Stimulated activated naive CD8-positive, alpha-beta T cell treated with anti-CD3 and anti-CD28 coated beads, Interleukin-15, Interleukin-2, amounts not matched to agents 100 ng/mL and 50 ng/mL, for 24 hours (primary cell): ENCODE results near the gene STAC2.

Source experiments
- H3K27ac Mint-ChIP-seq: one replicate; pipeline ENCODE4 v1.8.0; 2021; ENCODE audit warnings: mild to moderate bottlenecking, mixed read lengths
- H3K27me3 Mint-ChIP-seq: one replicate; pipeline ENCODE4 v1.8.0; 2021; ENCODE audit warnings: mixed read lengths
- H3K36me3 Mint-ChIP-seq: one replicate; pipeline ENCODE4 v1.8.0; 2021; ENCODE audit warnings: low read depth, mixed read lengths
- H3K4me1 Mint-ChIP-seq: one replicate; pipeline ENCODE4 v1.8.0; 2021; ENCODE audit warnings: low read depth, mixed read lengths
- H3K4me3 Mint-ChIP-seq: one replicate; pipeline ENCODE4 v1.8.0; 2021; ENCODE audit warnings: mild to moderate bottlenecking, mixed read lengths
- H3K9me3 Mint-ChIP-seq: one replicate; pipeline ENCODE4 v1.8.0; 2021; ENCODE audit warnings: mixed read lengths

STAC2 gene

DNA sequence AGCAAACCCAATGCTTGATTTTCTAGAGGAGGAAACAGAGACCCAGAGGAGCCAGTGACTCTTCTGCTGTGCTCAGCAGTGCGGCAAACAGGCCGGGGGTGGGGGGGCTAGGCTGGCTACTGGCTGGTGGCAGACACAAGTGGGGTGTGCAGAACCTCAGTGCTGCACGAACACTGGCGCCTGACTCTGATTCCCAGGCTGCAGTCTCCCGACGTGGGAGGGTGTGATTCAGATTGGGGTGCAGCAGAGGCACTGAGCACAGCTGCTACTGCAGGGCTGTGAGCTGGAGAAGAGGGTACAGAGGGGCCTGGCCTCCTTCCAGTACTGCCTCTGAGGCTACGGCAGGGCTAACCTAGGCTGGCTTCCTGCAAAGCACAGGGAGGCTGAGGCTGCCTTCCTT is 17.6 kb downstream of the STAC2 start:
- no peak overlapping the region for H3K4me3 Mint-ChIP-seq
- no peaks in the 10 kb centered on the region for H3K27me3 Mint-ChIP-seq
- peaks cover 52% of the 10 kb centered on the region for H3K4me1 Mint-ChIP-seq
- no peak overlapping the region for H3K27ac Mint-ChIP-seq
- no peaks in the 10 kb centered on the region for H3K9me3 Mint-ChIP-seq
- H3K36me3 Mint-ChIP-seq = peaks cover 20% of the 10 kb centered on the region

DNA sequence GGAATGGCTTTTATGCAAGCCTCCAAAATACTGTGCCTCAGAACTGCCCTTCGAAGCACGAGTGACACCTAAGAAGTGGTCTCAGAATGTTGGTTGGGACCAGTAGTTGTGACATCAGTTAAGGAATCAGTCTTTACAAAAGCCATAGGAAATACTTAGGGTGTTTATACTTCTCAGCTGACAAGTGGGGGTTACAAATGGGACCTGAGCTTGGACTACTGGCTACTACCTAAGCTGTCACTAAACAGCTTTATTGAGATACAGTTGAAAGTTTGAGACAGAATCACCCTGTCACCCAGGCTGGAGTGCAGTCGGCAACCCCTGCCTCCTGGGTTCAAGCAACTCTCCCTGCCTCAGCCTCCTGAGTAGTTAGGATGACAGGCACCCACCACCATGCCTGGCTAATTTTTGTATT is 20.6 kb downstream of the STAC2 start:
- no peaks in the 10 kb centered on the region for H3K9me3 Mint-ChIP-seq
- no peaks in the 10 kb centered on the region for H3K27me3 Mint-ChIP-seq
- H3K4me1 Mint-ChIP-seq = peaks cover 68% of the 10 kb centered on the region
- H3K4me3 Mint-ChIP-seq = peak overlapping the region; percentile 22
- H3K36me3 Mint-ChIP-seq = peaks cover 50% of the 10 kb centered on the region
- H3K27ac Mint-ChIP-seq = peak overlapping the region; percentile 71

DNA sequence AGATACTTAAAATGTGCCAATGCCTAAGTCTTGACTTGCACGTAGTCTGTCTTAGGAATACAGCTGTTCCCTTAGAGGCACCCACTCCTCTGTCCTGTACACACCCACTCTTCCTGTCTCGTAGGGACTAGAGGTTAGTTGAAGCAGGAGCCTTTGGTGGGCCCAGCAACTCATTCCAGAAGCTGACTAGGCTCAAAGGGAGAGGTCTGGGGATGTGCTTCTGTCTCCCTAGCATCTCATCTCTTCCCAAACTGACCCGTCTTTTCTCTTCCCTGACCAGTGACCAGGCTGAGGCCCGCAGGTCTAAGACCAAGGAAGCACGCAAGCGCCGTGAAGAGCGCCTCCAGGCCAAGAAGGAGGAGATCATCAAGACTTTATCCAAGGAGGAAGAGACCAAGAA is 21.5 kb downstream of the STAC2 start:
- Mint-ChIP-seq H3K4me3 (peak overlapping the region; percentile 49), H3K4me1 (peaks cover 69% of the 10 kb centered on the region), H3K9me3 (no peaks in the 10 kb centered on the region), H3K27me3 (no peaks in the 10 kb centered on the region), H3K36me3 (peaks cover 53% of the 10 kb centered on the region), H3K27ac (peak overlapping the region; percentile 71)

DNA sequence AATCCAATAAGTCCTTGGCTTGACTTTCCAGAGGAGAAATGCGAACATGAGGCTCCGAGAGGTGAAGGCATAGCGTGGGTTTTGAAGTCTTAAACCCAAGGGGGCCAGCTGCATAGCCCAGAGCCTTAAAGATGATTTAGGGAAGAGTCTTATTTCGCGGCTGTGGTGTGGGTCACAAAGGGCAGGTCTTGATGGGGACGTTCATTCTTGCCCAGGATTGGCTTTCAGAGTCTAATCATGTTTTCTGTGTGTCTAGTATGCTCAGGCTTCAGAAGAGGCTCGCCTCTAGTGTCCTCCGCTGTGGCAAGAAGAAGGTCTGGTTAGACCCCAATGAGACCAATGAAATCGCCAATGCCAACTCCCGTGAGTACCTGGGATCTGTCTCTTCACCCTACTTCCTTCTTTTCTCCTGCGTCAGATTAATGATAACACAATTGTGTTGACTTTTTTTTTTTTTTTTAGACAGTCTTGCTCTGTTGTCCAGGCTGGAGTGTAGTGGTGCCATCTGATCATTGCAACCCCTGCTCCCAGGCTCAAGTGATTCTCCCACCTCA is 24.7 kb downstream of the STAC2 start:
- H3K9me3 Mint-ChIP-seq = no peaks in the 10 kb centered on the region
- H3K27ac Mint-ChIP-seq = peak overlapping the region; percentile 97
- H3K4me1 Mint-ChIP-seq = peaks cover 63% of the 10 kb centered on the region
- peaks cover 53% of the 10 kb centered on the region for H3K36me3 Mint-ChIP-seq
- H3K27me3 Mint-ChIP-seq = no peaks in the 10 kb centered on the region
- peak overlapping the region; percentile 85 for H3K4me3 Mint-ChIP-seq

DNA sequence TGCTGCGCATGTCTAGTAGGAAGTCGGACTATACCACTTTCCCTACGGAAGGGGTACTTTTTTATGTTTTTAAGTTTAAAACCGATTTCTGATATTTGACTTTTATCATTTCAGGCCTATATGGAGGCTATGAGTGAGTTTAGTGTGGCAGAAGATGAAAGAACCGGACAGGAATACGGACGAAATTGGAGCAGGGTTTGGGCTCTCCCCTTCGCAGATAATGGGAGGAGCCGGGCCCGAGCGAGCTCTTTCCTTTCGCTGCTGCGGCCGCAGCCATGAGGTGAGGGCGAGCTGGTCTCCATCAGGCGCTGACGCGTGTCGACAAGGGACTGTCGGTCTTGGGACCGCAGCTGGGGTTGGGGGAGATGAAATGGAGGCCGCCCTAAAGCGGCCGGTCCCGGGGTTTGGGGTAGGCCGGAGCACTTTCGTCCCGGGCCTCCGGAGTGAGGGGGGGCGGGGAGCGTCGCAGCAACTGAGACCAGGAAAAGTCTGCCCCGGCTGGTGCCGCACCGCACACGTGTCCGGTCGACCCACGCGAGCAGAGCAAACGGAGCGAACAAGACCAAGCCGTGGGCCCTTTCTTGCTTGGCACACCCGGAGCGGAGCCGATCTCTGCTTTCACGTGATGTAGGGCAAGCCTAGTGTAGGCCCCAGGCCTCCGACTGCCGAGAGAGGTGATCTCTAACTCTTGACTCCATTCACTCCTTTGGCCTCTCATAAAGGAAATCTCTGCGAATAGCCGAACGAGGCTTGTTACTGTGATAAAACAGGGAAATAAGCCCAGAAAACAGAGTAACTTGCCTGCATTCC is 25.5 kb downstream of the STAC2 start, which contains the start of gene RPL19:
Gene RPL19, plus strand, starts transcription at position 214 of the 810 bp plus-strand sequence. Its CDS starts 62 bp downstream, at position 276.
- peaks cover 69% of the 10 kb centered on the region for H3K4me1 Mint-ChIP-seq
- H3K4me3 Mint-ChIP-seq = peak within 1 kb of the TSS; percentile 85
- no peaks in the 10 kb centered on the region for H3K9me3 Mint-ChIP-seq
- H3K27ac Mint-ChIP-seq = peak within 1 kb of the TSS; percentile 97
- H3K27me3 Mint-ChIP-seq = no peaks in the 10 kb centered on the region
- H3K36me3 Mint-ChIP-seq = peaks cover 53% of the 10 kb centered on the region

DNA sequence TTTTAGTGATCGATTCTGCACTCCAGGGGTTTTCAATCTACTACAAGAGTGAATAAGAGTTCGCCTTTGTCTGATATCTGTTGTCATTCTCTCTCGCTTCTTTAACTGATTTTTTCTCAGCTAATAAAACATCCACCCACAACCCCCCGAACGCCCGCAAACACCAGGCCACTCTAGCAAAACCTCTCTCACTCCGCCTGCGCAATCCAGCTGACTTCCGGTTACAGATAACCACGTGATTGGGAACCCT is 26.0 kb downstream of the STAC2 start:
- peaks cover 66% of the 10 kb centered on the region for H3K4me1 Mint-ChIP-seq
- H3K36me3 Mint-ChIP-seq = peaks cover 49% of the 10 kb centered on the region

DNA sequence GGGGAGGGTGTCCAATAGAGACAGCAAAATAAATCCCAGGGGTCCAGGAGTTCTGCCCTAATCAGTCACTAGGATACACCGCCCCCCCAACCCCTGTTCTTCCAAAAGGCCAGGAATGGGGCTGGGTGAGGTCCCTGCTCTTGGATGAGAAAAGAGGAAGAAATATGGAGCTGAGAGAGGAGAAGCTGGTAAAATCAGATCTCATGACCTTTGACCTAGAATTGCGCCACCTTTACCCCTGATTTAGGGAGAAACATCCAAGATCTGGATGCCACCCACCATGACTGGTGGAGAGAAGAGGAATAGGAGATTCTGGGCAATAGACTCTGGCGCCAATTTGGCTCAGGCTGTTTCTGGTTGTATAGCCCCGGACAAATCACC is 27.6 kb downstream of the STAC2 start:
- H3K27me3 Mint-ChIP-seq = no peaks in the 10 kb centered on the region
- peaks cover 40% of the 10 kb centered on the region for H3K36me3 Mint-ChIP-seq
- peaks cover 56% of the 10 kb centered on the region for H3K4me1 Mint-ChIP-seq
- H3K27ac Mint-ChIP-seq = peak overlapping the region; percentile 78
- peak overlapping the region; percentile 85 for H3K4me3 Mint-ChIP-seq
- no peaks in the 10 kb centered on the region for H3K9me3 Mint-ChIP-seq

More for the DNA sequence above, 26.0 kb downstream of the STAC2 start:
- Mint-ChIP-seq H3K4me3 (peak overlapping the region; percentile 85), H3K27me3 (no peaks in the 10 kb centered on the region), H3K27ac (peak overlapping the region; percentile 97), H3K9me3 (no peaks in the 10 kb centered on the region)

DNA sequence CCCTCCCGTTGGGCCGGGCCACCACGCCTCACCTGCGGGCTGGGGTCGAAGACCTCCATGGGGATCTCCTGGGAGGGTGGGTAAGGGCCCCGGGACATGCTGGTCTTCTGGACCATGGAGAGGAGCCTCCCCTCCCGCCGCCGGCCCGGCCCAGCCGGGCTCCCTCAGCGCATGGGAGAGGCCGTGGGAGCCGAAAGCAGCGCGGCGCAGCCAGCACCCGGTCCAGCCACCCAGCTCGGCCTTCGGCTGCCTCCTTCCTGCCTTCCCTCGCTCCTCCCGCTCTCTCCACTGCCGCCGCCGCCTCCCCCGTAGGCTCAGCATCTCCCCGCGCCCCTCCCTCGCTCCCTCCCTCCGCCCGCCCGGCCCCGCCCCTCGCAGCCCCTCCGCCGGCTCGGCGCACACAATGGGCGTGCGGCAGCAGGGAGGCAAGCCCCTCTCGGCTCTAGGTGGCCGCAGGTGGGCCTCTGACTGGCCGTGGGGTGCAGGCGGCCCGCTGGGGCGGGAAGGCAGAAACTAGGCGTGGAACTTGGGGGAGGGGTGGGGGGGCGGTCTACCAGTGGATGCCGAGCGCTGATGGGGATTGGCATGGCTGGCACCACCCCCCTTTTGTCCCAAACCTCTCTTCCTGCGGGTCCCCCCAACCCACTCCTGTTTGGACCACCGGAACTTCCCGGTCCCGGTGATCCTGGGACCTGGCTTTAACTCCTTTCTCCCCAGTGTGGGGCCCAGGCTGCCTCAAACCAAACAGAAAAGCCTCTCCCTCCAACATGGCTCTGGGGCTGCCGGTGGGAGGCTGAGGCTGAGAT is 28.2 kb downstream of the STAC2 start, which contains the start of gene CACNB1:
Gene CACNB1, minus strand, starts transcription at position 290 of the 806 bp plus-strand sequence. Its CDS starts 174 bp downstream, at position 116.
- H3K4me3 Mint-ChIP-seq = peak within 1 kb of the TSS; percentile 85
- H3K27me3 Mint-ChIP-seq = no peaks in the 10 kb centered on the region
- H3K9me3 Mint-ChIP-seq = no peaks in the 10 kb centered on the region
- H3K36me3 Mint-ChIP-seq = peaks cover 38% of the 10 kb centered on the region
- H3K4me1 Mint-ChIP-seq = peaks cover 51% of the 10 kb centered on the region
- H3K27ac Mint-ChIP-seq = peak within 1 kb of the TSS; percentile 78

DNA sequence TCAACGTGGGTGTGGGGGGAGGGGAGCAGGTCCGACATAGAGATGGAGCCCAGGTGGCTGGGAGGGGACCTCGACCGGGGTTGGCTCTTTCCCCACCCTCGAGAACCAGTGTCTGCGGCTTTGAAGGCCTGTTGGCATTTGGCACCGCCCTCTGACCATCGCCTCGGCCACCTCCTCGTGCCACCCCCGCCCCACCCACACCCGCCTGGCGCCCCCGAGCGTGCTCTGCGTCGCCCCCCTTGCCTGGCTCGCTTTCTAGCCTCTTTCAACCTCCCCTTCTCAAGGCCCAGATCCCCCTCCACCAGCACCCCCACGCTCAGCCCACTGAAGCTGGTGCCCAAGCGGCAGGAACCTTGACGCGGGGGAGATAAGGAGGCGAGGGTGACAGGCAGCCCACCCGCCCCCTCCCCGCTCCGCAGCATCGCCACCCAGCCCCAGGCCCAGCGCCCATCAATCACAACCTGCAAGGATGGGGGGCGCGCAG is 28.9 kb downstream of the STAC2 start:
- Mint-ChIP-seq H3K27ac (no peak overlapping the region), H3K4me3 (peak overlapping the region; percentile 85), H3K4me1 (peaks cover 44% of the 10 kb centered on the region), H3K27me3 (no peaks in the 10 kb centered on the region), H3K9me3 (no peaks in the 10 kb centered on the region), H3K36me3 (peaks cover 34% of the 10 kb centered on the region)

DNA sequence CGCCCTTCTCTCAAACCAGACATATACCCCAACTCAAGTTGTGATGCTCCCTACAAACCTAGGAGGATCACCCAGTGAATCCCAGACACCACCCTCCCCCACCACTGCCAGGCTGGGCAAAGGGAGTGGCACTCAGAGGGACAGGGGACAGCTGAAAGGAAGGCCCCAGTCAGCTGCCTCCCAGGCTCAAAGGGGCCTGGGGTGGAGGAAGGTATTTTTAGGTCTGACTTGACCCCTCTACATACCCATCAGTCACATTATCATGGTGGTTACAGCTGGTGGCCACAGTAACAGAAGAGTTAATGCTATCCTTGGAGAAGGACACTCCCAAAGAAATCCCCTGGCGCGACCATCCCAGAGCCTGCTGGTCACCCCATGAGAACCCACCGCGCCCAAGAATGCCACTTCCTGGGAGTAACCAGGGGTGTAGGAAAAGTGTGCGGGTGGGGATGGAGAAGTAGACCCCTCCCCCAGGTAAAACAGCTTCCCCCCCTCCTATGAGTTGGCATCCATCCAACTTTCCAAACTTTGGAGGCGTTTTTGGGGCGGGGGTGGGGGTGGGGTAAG is 29.4 kb downstream of the STAC2 start:
- H3K36me3 Mint-ChIP-seq = peaks cover 29% of the 10 kb centered on the region
- H3K4me1 Mint-ChIP-seq = peaks cover 40% of the 10 kb centered on the region
- H3K4me3 Mint-ChIP-seq = peak overlapping the region; percentile 85
- H3K27ac Mint-ChIP-seq = peak overlapping the region; percentile 40
- H3K27me3 Mint-ChIP-seq = no peaks in the 10 kb centered on the region
- H3K9me3 Mint-ChIP-seq = no peaks in the 10 kb centered on the region

DNA sequence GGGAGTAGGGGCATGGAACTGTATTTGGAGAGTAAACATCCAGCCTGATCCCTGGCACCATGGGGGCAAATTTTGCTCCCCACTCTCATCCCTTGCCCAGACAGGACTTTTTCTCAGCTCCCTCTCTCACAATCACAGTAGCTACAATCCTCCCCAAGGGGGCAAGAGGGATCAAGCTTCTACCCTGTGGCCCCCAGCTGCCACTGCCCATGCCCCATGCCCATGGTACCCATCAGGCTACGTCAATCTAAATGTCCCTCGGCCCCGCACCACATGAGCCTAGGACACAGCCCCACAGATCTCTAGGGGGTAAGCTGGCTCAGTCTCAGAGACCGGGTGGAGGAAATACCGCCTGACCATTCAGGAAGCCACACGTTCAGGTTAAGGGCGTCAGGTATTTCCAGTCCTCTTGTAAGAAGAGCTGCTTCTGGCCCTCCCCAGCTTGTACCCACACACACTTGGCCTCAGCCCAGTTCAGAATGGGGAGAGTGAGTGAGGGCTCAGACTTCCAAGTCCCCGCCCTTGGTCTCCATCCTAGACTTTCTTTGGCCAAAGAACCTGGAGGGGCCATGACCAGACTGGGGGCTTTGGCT is 30.1 kb downstream of the STAC2 start:
- Mint-ChIP-seq H3K4me3 (peak overlapping the region; percentile 20), H3K9me3 (no peaks in the 10 kb centered on the region), H3K4me1 (peaks cover 37% of the 10 kb centered on the region), H3K27me3 (no peaks in the 10 kb centered on the region), H3K36me3 (peaks cover 22% of the 10 kb centered on the region), H3K27ac (peak overlapping the region; percentile 52)

DNA sequence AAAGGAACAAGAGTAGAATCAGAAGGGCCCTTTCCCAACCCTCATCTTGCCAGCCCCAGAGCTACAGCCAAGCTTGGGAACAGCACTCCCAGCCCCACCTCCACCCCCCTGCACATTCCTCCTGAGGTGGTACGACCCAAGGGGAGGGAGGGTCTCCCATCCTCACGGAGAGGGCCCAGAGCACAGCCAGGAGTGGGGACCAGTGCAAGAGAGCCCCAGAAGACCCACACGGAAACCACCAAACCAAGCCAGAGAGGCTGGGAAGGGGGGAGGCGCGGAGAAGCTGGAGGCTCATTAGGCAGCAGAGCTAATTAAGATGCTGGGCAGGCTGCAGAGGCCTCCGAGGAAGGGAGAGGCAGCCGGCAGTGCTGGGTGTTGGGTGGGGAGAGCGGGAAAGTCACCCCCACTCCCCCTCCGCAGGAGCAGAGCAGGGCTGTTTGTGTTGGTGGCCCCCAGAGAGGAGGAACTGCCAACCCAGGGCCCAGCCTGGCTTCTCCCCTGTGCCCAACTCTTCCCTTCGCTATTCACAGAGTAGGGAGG is 30.7 kb downstream of the STAC2 start:
- Mint-ChIP-seq H3K27ac (no peak overlapping the region), H3K4me1 (peaks cover 36% of the 10 kb centered on the region), H3K9me3 (no peaks in the 10 kb centered on the region), H3K36me3 (peaks cover 16% of the 10 kb centered on the region), H3K27me3 (no peaks in the 10 kb centered on the region), H3K4me3 (no peak overlapping the region)

DNA sequence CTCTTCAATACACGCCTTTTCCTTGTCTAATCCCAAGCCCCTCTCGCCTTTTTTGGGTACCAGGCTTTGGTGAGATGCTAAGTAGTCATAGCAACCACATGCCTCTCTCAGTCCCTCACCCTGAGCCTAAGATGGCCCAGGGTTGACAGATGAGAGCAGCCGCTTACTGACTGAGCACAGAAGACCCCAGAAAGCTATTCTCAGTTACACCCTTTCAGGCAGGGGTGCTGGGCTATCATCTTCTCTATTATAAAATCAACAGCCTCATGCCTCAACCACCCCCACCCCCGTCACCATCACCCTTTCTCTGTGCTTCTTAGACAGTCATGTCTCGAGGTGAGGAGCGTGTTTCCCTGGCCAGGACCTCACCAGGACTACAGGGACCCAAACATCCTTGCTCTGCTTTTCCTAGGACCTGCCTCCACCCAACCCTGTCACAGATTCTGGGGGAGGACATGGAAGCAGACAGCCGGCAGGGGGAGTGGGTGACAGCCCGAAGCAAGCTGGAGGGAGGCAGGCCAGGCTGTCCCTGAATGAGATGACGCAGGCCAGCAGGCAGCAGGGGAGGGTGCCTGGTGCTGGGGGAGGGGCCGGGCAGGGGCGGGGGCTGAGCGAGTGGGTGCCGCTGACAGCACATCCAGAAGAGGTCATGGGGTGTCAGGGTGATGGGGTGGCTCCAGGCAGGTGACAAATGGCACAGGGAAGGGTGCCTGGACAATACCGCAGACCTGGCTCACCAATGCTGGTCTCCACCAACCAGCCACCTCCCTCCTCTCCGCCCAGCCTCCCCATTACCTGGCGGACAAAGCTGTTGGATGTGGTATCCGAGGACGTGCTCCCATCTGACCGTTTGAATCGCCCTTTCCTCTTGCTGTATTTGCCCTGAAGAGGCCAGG is 31.4 kb downstream of the STAC2 start:
- Mint-ChIP-seq H3K4me3 (no peak overlapping the region), H3K36me3 (peaks cover 14% of the 10 kb centered on the region), H3K27ac (no peak overlapping the region), H3K9me3 (no peaks in the 10 kb centered on the region), H3K4me1 (peaks cover 29% of the 10 kb centered on the region), H3K27me3 (no peaks in the 10 kb centered on the region)
